Lower leg skin (tissue), 4 donors: ENCODE results near the gene BCAP31. TPM values are rescaled to one million over a fixed set of nuclear protein-coding genes. Genes with fewer than 3 reads are reported as not detected.
"Not testable (repeated sequence)": the region's sequence is repeated elsewhere in the genome, so short reads cannot be mapped to it uniquely, and the experiment has no call there.

Experiments
- DNase-seq, 2 donors: peaks; one replicate each; pipeline ENCODE4 v3.0.0-alpha.2; 2019; ENCODE audit warnings: low spot score in 2 of 2
- H3K4me3 ChIP-seq: fragments of 200-600 bp; sonication (generic); 2 replicates; pipeline ENCODE4 v1.5.1; 2017; ENCODE audit warnings: mild to moderate bottlenecking, low read depth; ENCODE audit not compliant: poor library complexity, severe bottlenecking
- CTCF ChIP-seq, 3 donors: fragments of 450-650 bp; IDR thresholded peaks; one replicate each; pipeline ENCODE4 v1.5.1; 2016; ENCODE audit warnings: antibody characterized with exemption in 3 of 3, mild to moderate bottlenecking in 3 of 3, moderate library complexity in 2 of 3
- POLR2A ChIP-seq, 2 donors: fragments of 450-650 bp; IDR thresholded peaks; one replicate each; pipeline ENCODE4 v1.6.1; 2016 to 2017; ENCODE audit warnings: antibody characterized with exemption in 2 of 2, mild to moderate bottlenecking in 1 of 2, moderate library complexity in 1 of 2
- WGBS, 2 donors: methylation state at CpG; one replicate each; pipeline ENCODE4 v1.1.5; 2018; 5-methylcytosine and 5-hydroxymethylcytosine counted together
- intact Hi-C: fragments of 100-400 bp; cut with DNase I; formaldehyde crosslinking; loops from one replicate; pipeline ENCODE4 v1.15.0; 2023; ENCODE audit warnings: low total_unique reads
- total RNA-seq, 4 donors: library from RNA; depleted of rRNA; stranded (reverse); fragments of >200 nt; gene quantifications; one replicate each; pipeline ENCODE4 v1.1.0, GENCODE V29; 2016

The BCAP31 gene
- total RNA-seq, 4 donors from 2014 or later = 139 to 210 (median 169) TPM

- 0 to 50% methylated on average over 1 to 9 of the region's 9 CpGs for WGBS, 2 donors
- no peak for DNase-seq
- intact Hi-C loops = no loop called here
- TF ChIP-seq CTCF (IDR thresholded peaks at IDR 0.05) = no peak
- no peak for TF ChIP-seq POLR2A (IDR thresholded peaks at IDR 0.05)
- no peak overlapping the region for H3K4me3 ChIP-seq
These were observed 37.5 kb downstream of the BCAP31 start for GRCh38 chrX:153686711-153687110.

GRCh38 chrX:153685751-153686696 is 38.2 kb downstream of the BCAP31 start:
- intact Hi-C loops = no loop called here
- DNase-seq = no peak
- 67 to 80% methylated on average over 15 to 24 of the region's 24 CpGs for WGBS, 2 donors
- no peak overlapping the region for H3K4me3 ChIP-seq
- TF ChIP-seq POLR2A (IDR thresholded peaks at IDR 0.05) = no peak
- no peak for TF ChIP-seq CTCF (IDR thresholded peaks at IDR 0.05)

DNA sequence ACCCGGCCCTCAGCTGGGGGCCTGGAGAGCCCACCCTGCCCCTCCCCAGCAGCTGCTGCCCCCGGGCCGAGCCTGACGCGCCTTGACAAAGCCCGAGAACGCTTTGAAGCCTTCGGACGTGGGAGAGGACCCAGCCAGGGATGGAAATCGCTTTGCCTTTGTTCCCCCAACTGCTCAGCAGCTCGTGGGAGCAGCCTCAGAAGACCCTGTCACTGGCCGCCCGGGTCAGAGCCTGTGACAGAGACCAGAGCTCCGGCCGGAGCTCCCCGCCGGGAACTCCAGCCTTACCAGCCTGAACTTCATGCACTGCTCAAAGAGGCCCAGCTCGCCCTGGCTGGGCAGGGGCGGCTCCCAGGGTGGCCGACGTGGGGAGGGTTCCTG is 39.0 kb downstream of the BCAP31 start:
- WGBS, 2 donors = 86% methylated on average over 13 of the region's 21 CpGs; no CpG with 5 or more reads in 1 of the 2 donors
- no peak for DNase-seq
- TF ChIP-seq CTCF (IDR thresholded peaks at IDR 0.05) = no peak
- TF ChIP-seq POLR2A (IDR thresholded peaks at IDR 0.05) = no peak
- no peak overlapping the region for H3K4me3 ChIP-seq
- intact Hi-C loops = no loop called here

DNA sequence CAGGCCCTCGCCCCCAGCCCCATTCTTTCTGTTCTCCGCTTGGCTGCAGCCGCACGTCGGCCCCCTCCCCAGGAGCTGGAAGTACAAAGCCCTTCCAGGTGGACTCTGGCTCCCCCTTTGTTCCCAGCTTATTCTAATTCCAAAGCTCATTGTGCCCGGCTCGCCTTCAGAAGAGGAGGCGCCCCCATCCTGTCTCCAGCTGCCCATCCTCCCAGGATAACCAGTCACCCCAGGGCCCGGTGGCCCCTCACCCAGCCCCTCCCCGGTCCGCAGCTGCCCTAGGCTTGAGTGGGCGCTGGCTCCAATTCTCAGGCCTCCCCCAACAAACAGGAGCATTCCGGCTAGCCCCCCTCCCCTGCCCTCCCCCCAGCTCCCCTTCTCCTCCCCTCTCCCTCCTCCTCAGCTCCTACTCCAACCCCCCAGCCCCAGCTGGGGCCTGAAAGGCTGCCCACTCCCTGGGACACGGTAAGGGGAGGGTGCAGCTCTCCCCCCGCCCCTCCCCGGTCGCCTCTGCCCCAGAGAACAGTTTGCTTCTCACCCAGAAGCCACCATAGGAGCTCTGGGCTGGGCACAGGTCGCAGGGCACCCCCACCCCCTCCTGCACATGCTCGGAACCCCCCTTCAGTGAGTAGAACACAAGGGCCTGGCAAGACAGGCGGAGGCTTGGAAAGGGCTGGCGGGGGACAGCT is 39.6 kb downstream of the BCAP31 start:
- DNase-seq = peak in 1 of 2 donors; percentile 77
- intact Hi-C loops = no loop called here
- 63 to 68% methylated on average over 10 to 21 of the region's 21 CpGs for WGBS, 2 donors
- H3K4me3 ChIP-seq = no peak overlapping the region
- TF ChIP-seq CTCF (IDR thresholded peaks at IDR 0.05) = no peak
- TF ChIP-seq POLR2A (IDR thresholded peaks at IDR 0.05) = no peak

DNA sequence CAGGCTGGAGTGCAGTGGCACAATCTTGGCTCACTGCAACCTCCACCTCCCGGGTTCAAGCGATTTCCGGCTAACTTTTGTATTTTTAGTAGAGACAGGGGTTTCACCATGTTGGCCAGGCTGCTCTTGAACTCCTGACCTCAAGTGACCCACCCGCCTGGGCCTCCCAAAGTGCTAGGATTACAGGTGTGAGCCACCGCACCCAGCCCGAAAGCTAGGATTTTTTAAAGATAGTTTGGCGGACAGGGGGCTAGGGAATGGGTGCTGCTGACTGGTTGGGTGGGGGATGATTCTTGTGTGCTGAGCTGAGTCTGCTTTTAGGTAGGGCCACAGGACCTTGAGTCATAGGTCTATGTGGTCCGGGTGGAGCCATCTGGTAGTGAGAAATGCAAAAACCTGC is 40.7 kb downstream of the BCAP31 start:
- intact Hi-C loops, H3K4me3 ChIP-seq: not testable (repeated sequence)
- peak in 1 of 2 donors; percentile 75 for DNase-seq
- 97 to 99% methylated on average over 8 of the region's 8 CpGs for WGBS, 2 donors

DNA sequence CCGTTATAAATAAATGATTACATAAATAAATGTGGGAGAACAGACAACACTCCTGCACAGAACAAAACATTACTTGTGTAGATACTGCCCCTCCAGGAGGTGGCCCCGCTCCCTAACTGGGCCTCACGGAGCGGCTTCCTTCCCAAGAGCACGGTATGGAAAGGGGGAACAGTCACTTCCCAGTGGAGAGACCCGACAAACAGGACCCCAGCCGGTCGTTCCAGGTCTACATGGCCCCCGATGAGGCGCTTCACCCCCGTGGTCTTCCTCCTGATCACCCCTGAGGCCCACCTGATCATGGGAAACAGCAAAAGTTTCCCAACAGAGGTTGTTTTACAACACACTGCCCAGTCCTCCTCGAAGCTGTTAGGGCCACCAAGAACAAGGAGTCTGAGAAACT is 43.0 kb downstream of the BCAP31 start:
- intact Hi-C loops = no loop called here
- H3K4me3 ChIP-seq = no peak overlapping the region
- TF ChIP-seq POLR2A (IDR thresholded peaks at IDR 0.05) (no peak), CTCF (IDR thresholded peaks at IDR 0.05) (no peak)
- DNase-seq = peak in 1 of 2 donors; percentile 70
- WGBS, 2 donors = 77 to 80% methylated on average over 12 of the region's 12 CpGs
